Left ventricle myocardium superior (tissue), 1 donor: ENCODE data around the gene TENM4. TPM values are rescaled to one million over a fixed set of nuclear protein-coding genes. Genes with fewer than 3 reads are reported as not detected.

Experiments used
- ATAC-seq: fragments of 200-7000 bp; cut with Tn5 transposase; one replicate; pipeline ENCODE4 v1.9.1; 2020; ENCODE audit warnings: mild to moderate bottlenecking, moderate library complexity
- DNase-seq: peaks from one replicate; pipeline ENCODE4 v3.0.0-alpha.2; 2020
- intact Hi-C: fragments of 100-400 bp; cut with micrococcal nuclease; formaldehyde crosslinking; loops from one replicate; pipeline ENCODE4 v1.11.0; 2022
- total RNA-seq: library from RNA; stranded (reverse); fragmentation: NEBNext Ultra II Directional; extraction: Animal tissue kit (Norgen Biotek cat#: 25700); gene quantifications from one replicate; pipeline ENCODE4 v1.2.1, GENCODE V29; 2021
- donor health status: DM: no; HTN: yes; CAD: no; lungs with severe emphysema.

Gene TENM4
- total RNA-seq, 1 donor from 2014 or later = 0.40 TPM

GRCh38 chr11:79427126-79427525, 13.7 kb downstream of the TENM4 start:
- no peak for DNase-seq
- intact Hi-C loops = no loop called here
- ATAC-seq = no peak

GRCh38 chr11:79425463-79425862, 15.4 kb downstream of the TENM4 start:
- intact Hi-C loops = no loop called here
- no peak for ATAC-seq
- DNase-seq = no peak

- intact Hi-C loops = no loop called here
- ATAC-seq (no peak), DNase-seq (no peak)
Measured at GRCh38 chr11:79423736-79424135, 17.1 kb downstream of the TENM4 start.

- intact Hi-C loops = no loop called here
- no peak for ATAC-seq
- DNase-seq = no peak
Measured at GRCh38 chr11:79422866-79423265, 18.0 kb downstream of the TENM4 start.

GRCh38 chr11:79421820-79422219, 19.0 kb downstream of the TENM4 start:
- intact Hi-C loops = no loop called here
- ATAC-seq (no peak), DNase-seq (no peak)

GRCh38 chr11:79419120-79419519, 21.7 kb downstream of the TENM4 start:
- no peak for ATAC-seq
- no peak for DNase-seq
- intact Hi-C loops = no loop called here

- DNase-seq = no peak
- no peak for ATAC-seq
- intact Hi-C loops = no loop called here
Measured at GRCh38 chr11:79418241-79418640, 22.6 kb downstream of the TENM4 start.

- ATAC-seq (no peak), DNase-seq (no peak)
- intact Hi-C loops = no loop called here
Measured at GRCh38 chr11:79417069-79417920, 23.5 kb downstream of the TENM4 start.

GRCh38 chr11:79415912-79416311, 24.9 kb downstream of the TENM4 start:
- DNase-seq = no peak
- intact Hi-C loops = no loop called here
- ATAC-seq = no peak

GRCh38 chr11:79415411-79415810, 25.4 kb downstream of the TENM4 start:
- intact Hi-C loops = no loop called here
- DNase-seq = no peak
- no peak for ATAC-seq

GRCh38 chr11:79414644-79415317, 26.0 kb downstream of the TENM4 start:
- intact Hi-C loops = no loop called here
- ATAC-seq (peak; percentile 34), DNase-seq (no peak)

- no peak for DNase-seq
- intact Hi-C loops = no loop called here
Measured at GRCh38 chr11:79414041-79414440, 26.8 kb downstream of the TENM4 start.

GRCh38 chr11:79413268-79413667, 27.6 kb downstream of the TENM4 start:
- ATAC-seq (peak; percentile 99), DNase-seq (peak; percentile 91)
- intact Hi-C loops = no loop called here

More at GRCh38 chr11:79414041-79414440, 26.8 kb downstream of the TENM4 start:
- no peak for ATAC-seq

GRCh38 chr11:79412761-79413160, 28.1 kb downstream of the TENM4 start:
- intact Hi-C loops = no loop called here
- DNase-seq (no peak), ATAC-seq (no peak)

GRCh38 chr11:79409330-79409729, 31.5 kb downstream of the TENM4 start:
- intact Hi-C loops = no loop called here
- ATAC-seq (no peak), DNase-seq (no peak)

GRCh38 chr11:79406376-79406775, 34.5 kb downstream of the TENM4 start:
- ATAC-seq (no peak), DNase-seq (no peak)
- intact Hi-C loops = no loop called here

- no peak for DNase-seq
- no peak for ATAC-seq
- intact Hi-C loops = no loop called here
Measured at GRCh38 chr11:79404806-79405205, 36.0 kb downstream of the TENM4 start.

- ATAC-seq (peak; percentile 65), DNase-seq (no peak)
- intact Hi-C loops = no loop called here
Measured at GRCh38 chr11:79404325-79404724, 36.5 kb downstream of the TENM4 start.

- ATAC-seq = no peak
- intact Hi-C loops = no loop called here
- DNase-seq = no peak
Measured at GRCh38 chr11:79403839-79404238, 37.0 kb downstream of the TENM4 start.

- intact Hi-C loops = no loop called here
- DNase-seq = no peak
- no peak for ATAC-seq
Measured at GRCh38 chr11:79402912-79403311, 37.9 kb downstream of the TENM4 start.
